Upper lobe of left lung (tissue), 6 donors: Measurements from ENCODE around the gene CALML5. TPM values are rescaled to one million over a fixed set of nuclear protein-coding genes. Genes with fewer than 3 reads are reported as not detected.

ENCODE experiments used
- ATAC-seq, 2 donors: fragments of 200-7000 bp; cut with Tn5 transposase; one replicate each; pipeline ENCODE4 v1.9.1; 2022; ENCODE audit warnings: mild to moderate bottlenecking in 2 of 2, moderate library complexity in 2 of 2; ENCODE audit not compliant: low FRiP score in 2 of 2
- DNase-seq, 2 donors: peaks; one replicate each; pipeline ENCODE4 v3.0.0-alpha.2; 2019 to 2020
- H3K27ac ChIP-seq, 4 donors: fragments of 200-600 bp; sonication (generic); one replicate each; pipeline ENCODE4 v1.5.1; 2016 to 2019
- H3K27me3 ChIP-seq, 4 donors: fragments of 200-600 bp; sonication (generic); one replicate each; pipeline ENCODE4 v1.5.1; 2017 to 2019
- H3K36me3 ChIP-seq, 4 donors: fragments of 200-600 bp; sonication (generic); one replicate each; pipeline ENCODE4 v1.5.1; 2016 to 2019
- H3K4me1 ChIP-seq, 4 donors: fragments of 200-600 bp; sonication (generic); one replicate each; pipeline ENCODE4 v1.5.1; 2018 to 2019
- H3K4me3 ChIP-seq, 4 donors: fragments of 200-600 bp; sonication (generic); one replicate each; pipeline ENCODE4 v1.5.1; 2017 to 2019; ENCODE audit warnings: mild to moderate bottlenecking in 2 of 4, moderate library complexity in 1 of 4
- H3K9me3 ChIP-seq, 4 donors: fragments of 200-600 bp; sonication (generic); one replicate each; pipeline ENCODE4 v1.5.1; 2018 to 2019
- CTCF ChIP-seq, 6 experiments: fragments of 450-650 bp in 4 of 6; fragments of 200-600 bp in 2 of 6; sonication (generic) in 2 of 6; IDR thresholded peaks; one replicate each; pipeline ENCODE4 v1.5.1; 2016 to 2019; ENCODE audit warnings: antibody characterized with exemption in 6 of 6
- EP300 ChIP-seq, 4 donors: sonication (generic); formaldehyde crosslinking; IDR thresholded peaks; one replicate each; pipeline ENCODE4 v1.5.1; 2017; ENCODE audit warnings: antibody characterized with exemption in 4 of 4, control low read depth in 2 of 4
- POLR2A ChIP-seq, 4 donors: fragments of 450-650 bp; IDR thresholded peaks; one replicate each; pipeline ENCODE4 v1.5.1; 2016 to 2017; ENCODE audit warnings: antibody characterized with exemption in 4 of 4, mild to moderate bottlenecking in 2 of 4
- POLR2AphosphoS5 ChIP-seq, 2 donors: sonication (generic); formaldehyde crosslinking; IDR thresholded peaks; one replicate each; pipeline ENCODE4 v1.5.1; 2017; ENCODE audit warnings: antibody characterized with exemption in 2 of 2
- WGBS, 2 donors: methylation state at CpG; one replicate each; pipeline ENCODE4 v1.1.5; 2017 to 2018; 5-methylcytosine and 5-hydroxymethylcytosine counted together
- total RNA-seq, 6 donors: library from RNA; depleted of rRNA in 4 of 6; stranded (reverse); fragments of >200 nt in 4 of 6; gene quantifications; one replicate each; pipeline versions ENCODE4 v1.1.0 to v1.2.1, GENCODE V29; 2016 to 2021
- donor health status: DM: no; HTN: no; CAD: no; lungs with moderate emphysema.
- donor health status: DM: no; HTN: yes; CAD: no; lungs with severe emphysema.

Gene CALML5
- total RNA-seq, 6 donors from 2014 or later, result not detected

DNA sequence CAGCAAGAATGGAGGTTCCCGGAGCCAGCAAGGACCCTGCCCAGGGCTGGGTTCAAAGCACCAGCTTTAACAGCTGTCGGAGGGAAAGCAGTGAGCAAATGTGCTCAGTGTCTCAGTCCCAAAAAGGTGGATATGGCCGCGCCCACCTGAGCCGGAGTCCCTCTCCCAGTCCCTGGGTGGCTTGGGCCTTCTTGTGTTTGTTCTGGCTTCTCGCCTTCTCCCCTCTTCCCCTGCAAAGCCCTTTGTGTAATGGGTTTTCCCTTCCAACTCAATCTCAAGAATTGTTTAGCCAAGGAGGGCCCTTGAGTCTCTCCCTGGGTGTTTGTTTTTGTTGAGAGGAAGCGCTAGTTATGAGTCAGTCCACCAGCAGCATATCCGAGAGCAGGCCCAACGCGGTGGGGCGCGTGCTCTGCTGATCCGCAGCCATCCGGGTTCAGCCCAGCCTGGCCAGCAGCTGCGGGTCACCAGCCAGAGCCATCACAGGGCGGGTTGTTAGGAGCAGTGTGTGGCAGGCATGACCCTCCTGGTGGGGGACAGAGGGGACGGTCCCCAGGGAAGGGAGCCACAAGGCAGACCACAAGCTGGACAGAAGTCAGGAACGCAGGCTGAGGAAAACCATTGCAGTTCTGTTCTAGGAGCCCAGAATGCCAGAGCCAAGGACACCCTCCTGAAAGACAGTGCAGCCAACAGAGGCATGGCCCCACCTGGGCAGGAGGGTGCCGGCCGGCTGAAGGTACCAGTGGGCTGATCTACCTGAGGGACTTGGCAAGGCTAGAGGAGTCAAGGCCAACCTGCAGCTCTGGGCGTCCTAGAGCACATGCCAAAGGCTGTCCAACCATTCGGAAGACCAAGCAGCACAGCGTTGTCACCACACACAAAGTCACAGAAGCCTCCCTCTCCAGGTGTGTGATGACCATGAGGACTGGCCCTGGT lies 46.7 kb upstream of the CALML5 start:
- peak; percentile 71 for ATAC-seq

GRCh38 chr10:5545426-5545777 lies 46.0 kb upstream of the CALML5 start:
- H3K4me1 ChIP-seq, result peaks cover 40 to 65% (median 51%) of the 10 kb centered on the region in 4 donors
- no peaks in the 10 kb centered on the region for H3K27me3 ChIP-seq
- H3K9me3 ChIP-seq, result peaks cover 0 to 6% (median 2%) of the 10 kb centered on the region in 4 donors
- no peak overlapping the region for H3K4me3 ChIP-seq
- WGBS, 2 donors, result 90% methylated on average over 2 of the region's 2 CpGs
- peak overlapping the region; percentile 82 to 90 (median 86) for H3K27ac ChIP-seq
- ATAC-seq, result no peak
- no peak for TF ChIP-seq CTCF (IDR thresholded peaks at IDR 0.05)
- no peak for TF ChIP-seq EP300 (IDR thresholded peaks at IDR 0.05)
- TF ChIP-seq POLR2A (IDR thresholded peaks at IDR 0.05), result no peak
- no peak for TF ChIP-seq POLR2AphosphoS5 (IDR thresholded peaks at IDR 0.05)
- H3K36me3 ChIP-seq, result no peaks in the 10 kb centered on the region
- no peak for DNase-seq

More for the DNA sequence above, 46.7 kb upstream of the CALML5 start:
- Histone ChIP-seq H3K27ac (peak overlapping the region; percentile 82 to 90 (median 86)), H3K9me3 (peaks cover 0 to 6% (median 2%) of the 10 kb centered on the region in 4 donors), H3K4me3 (no peak overlapping the region), H3K4me1 (peaks cover 40 to 71% (median 51%) of the 10 kb centered on the region in 4 donors), H3K27me3 (no peaks in the 10 kb centered on the region), H3K36me3 (no peaks in the 10 kb centered on the region)
- 56 to 62% methylated on average over 16 to 23 of the region's 23 CpGs for WGBS, 2 donors
- peak in 1 of 4 donors; percentile 29 for TF ChIP-seq POLR2A (IDR thresholded peaks at IDR 0.05)
- TF ChIP-seq POLR2AphosphoS5 (IDR thresholded peaks at IDR 0.05), result peak in 1 of 2 donors; percentile 67
- TF ChIP-seq EP300 (IDR thresholded peaks at IDR 0.05), result peak in 1 of 4 donors; percentile 57
- no peak for TF ChIP-seq CTCF (IDR thresholded peaks at IDR 0.05)
- peak; percentile 63 to 85 for DNase-seq

DNA sequence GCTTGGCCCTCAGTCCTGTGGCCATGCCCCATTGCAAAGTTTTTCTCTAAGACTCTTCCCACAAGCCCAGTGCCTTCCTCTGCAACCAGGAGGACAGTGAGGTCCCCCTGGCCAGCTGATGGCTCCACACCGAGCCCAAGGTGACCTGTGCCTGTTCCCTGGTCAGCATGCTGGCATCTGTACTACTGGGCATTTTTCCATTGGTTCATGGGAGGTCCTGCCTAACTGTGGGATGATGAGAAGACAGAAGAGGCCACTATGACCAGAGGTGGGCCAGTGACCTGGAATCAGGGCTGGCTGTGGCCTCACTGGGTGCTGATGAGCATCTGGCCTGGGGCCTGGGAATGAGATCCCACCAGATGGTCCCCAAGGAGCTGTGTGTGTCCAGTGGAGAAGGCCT lies 45.6 kb upstream of the CALML5 start:
- peaks cover 40 to 61% (median 50%) of the 10 kb centered on the region in 4 donors for H3K4me1 ChIP-seq
- no peaks in the 10 kb centered on the region for H3K36me3 ChIP-seq
- TF ChIP-seq CTCF (IDR thresholded peaks at IDR 0.05) (no peak), POLR2AphosphoS5 (IDR thresholded peaks at IDR 0.05) (no peak), EP300 (IDR thresholded peaks at IDR 0.05) (no peak), POLR2A (IDR thresholded peaks at IDR 0.05) (no peak)
- no peak overlapping the region for H3K4me3 ChIP-seq
- DNase-seq (no peak), ATAC-seq (no peak)
- H3K9me3 ChIP-seq, result peaks cover 0 to 6% (median 2%) of the 10 kb centered on the region in 4 donors
- WGBS, 2 donors, result 86 to 89% methylated on average over 1 of the region's 1 CpG
- no peaks in the 10 kb centered on the region for H3K27me3 ChIP-seq
- peak overlapping the region in 3 of 4 donors; percentile 86 to 90 (median 86) for H3K27ac ChIP-seq

DNA sequence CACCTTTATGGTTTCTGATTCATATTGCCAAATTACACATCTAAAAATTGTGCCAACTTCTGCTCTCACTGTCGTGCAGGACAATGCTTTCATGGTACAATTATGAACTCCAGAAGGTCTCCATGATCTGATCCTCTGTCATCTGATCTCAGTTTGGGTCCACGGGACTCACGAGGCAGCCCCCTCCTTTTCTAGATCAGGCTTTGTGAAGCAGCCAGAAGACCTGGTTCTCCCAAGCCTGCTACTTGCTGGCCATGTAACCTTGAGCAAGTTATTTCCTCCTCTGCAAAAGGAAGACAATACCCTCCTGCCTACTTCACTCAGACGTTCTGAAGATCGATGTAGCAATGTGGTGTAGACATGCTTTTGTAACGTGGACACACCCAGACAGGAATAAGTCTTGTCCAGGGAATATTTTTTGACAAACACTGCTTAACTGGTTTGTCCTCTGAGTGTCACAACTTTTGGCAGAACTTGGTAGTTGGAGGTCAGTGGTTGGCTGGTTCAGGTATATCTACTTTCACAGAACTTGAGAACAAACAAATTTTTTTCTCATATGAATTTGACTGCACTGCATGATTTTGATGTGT lies 44.9 kb upstream of the CALML5 start:
- peaks cover 0 to 6% (median 2%) of the 10 kb centered on the region in 4 donors for H3K9me3 ChIP-seq
- no peak overlapping the region for H3K27ac ChIP-seq
- no peaks in the 10 kb centered on the region for H3K27me3 ChIP-seq
- ATAC-seq (no peak), DNase-seq (no peak)
- no peak overlapping the region for H3K4me3 ChIP-seq
- 50 to 67% methylated on average over 6 of the region's 6 CpGs for WGBS, 2 donors
- H3K4me1 ChIP-seq, result peaks cover 40 to 54% (median 46%) of the 10 kb centered on the region in 4 donors
- no peak for TF ChIP-seq POLR2AphosphoS5 (IDR thresholded peaks at IDR 0.05)
- TF ChIP-seq EP300 (IDR thresholded peaks at IDR 0.05), result no peak
- TF ChIP-seq POLR2A (IDR thresholded peaks at IDR 0.05), result no peak
- no peak for TF ChIP-seq CTCF (IDR thresholded peaks at IDR 0.05)
- H3K36me3 ChIP-seq, result no peaks in the 10 kb centered on the region
